ENCODE measurements around the gene CLCN2. TPM values are rescaled to one million over a fixed set of nuclear protein-coding genes. Genes with fewer than 3 reads are reported as not detected.

The CLCN2 gene
- total RNA-seq, 1 donor from 2014 or later: 1.9 TPM

DNA sequence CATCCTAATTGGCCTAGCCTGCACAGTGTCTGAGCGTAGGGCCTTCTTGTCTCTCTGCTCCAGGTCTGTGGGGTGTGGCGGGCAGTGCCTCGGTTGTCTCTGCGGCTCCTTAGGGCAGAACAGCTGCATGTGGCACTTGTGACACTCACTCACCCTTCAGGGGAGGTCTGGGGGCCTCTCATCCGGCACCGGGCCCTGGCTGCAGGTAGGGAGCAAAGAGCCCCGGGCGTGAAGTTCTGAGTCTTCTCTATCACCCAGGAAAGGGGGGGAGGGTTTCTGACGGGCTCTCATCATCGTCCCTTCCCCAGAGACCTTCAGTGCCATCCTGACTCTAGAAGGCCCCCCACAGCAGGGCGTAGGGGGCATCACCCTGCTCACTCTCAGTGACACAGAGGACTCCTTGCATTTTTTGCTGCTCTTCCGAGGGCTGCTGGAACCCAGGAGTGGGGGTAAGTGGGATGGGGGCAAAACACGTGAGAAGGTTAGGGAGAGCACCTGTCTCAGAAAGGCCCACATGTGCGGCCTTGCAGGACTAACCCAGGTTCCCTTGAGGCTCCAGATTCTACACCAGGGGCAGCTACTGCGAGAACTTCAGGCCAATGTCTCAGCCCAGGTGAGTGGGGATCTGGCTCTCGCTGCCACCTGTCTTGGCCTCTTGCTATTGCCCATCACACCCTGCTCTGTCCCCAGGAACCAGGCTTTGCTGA lies 21.1 kb upstream of the CLCN2 start:
- ATAC-seq (ENCODE audit: poor library complexity) (no peak), DNase-seq (no peak)
- intact Hi-C loops (cut with DNase I): no loop called here

DNA sequence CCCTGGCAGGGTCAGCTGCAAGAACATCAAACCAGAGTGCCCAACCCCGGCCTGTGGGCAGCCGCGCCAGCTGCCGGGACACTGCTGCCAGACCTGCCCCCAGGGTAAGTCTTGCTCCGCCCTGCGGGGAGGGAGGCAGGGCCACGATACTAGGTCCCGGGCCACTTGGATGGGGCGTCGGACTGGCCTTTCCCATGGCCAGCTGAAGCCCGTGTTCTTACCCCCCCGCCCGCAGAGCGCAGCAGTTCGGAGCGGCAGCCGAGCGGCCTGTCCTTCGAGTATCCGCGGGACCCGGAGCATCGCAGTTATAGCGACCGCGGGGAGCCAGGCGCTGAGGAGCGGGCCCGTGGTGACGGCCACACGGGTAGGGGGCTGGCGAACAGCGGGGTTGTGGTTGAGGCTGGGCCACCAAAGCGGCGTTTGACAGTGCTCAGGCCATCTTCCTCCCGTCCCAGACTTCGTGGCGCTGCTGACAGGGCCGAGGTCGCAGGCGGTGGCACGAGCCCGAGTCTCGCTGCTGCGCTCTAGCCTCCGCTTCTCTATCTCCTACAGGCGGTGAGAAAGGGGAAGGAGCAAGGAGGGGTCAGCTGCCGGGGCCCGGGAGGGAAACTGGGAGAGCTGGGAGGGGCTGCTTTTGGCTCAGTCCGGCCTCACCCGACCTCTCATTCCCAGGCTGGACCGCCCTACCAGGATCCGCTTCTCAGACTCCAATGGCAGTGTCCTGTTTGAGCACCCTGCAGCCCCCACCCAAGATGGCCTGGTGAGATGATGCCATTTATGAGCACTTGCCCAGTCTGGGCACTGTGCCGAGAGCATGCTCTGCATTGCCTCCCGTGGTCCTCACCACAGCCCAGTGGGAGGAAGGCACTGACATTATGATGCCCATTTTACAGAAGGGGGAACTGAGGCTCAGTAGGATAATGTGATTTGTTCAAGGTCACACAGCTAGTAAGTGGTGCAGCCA lies 20.1 kb upstream of the CLCN2 start:
- peak; percentile 71 for DNase-seq
- peak; percentile 58 for ATAC-seq (ENCODE audit: poor library complexity)
- intact Hi-C loops (cut with DNase I): no loop called here

DNA sequence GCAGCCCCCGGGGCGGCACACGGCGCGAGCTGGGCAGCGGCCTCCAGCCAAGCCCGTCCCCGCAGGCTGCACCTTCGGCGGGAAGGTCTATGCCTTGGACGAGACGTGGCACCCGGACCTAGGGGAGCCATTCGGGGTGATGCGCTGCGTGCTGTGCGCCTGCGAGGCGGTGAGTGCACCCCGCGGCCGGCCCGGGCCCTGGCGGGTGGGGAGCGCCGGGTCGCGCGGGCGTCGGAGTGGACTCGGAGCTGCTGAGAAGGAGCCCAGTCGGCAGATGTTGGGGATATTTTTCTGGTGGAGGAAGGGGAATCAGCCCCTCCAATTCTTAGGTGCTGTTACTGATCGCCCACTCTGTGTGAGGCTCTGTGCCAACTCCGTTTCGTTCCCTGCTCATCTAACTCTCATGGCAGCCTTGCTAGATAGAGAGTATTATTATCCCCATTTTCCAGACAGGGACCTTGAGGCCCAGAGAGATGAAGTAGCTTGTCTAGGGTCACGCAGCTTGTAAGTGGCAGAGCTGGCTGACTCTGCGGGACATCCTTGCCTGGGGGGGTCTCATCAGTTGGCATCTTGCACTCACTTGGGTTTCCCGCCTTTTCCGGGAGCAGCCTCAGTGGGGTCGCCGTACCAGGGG lies 19.3 kb upstream of the CLCN2 start:
- ATAC-seq (ENCODE audit: poor library complexity) (no peak), DNase-seq (no peak)
- intact Hi-C loops (cut with DNase I): no loop called here

DNA sequence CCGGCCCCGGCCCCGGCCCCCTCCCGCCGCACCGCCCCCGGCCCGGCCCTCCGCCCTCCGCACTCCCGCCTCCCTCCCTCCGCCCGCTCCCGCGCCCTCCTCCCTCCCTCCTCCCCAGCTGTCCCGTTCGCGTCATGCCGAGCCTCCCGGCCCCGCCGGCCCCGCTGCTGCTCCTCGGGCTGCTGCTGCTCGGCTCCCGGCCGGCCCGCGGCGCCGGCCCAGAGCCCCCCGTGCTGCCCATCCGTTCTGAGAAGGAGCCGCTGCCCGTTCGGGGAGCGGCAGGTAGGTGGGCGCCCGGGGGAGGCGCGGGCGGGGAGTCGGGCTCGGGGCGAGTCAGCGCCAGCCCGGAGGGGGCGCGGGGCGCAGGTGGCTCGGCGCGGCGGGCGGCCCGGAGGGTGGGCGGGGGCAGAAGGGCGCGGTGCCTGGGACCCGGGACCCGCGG lies 18.8 kb upstream of the CLCN2 start:
- ATAC-seq (ENCODE audit: poor library complexity) (peak; percentile 39), DNase-seq (peak; percentile 78)
- intact Hi-C loops (cut with DNase I): no loop called here

DNA sequence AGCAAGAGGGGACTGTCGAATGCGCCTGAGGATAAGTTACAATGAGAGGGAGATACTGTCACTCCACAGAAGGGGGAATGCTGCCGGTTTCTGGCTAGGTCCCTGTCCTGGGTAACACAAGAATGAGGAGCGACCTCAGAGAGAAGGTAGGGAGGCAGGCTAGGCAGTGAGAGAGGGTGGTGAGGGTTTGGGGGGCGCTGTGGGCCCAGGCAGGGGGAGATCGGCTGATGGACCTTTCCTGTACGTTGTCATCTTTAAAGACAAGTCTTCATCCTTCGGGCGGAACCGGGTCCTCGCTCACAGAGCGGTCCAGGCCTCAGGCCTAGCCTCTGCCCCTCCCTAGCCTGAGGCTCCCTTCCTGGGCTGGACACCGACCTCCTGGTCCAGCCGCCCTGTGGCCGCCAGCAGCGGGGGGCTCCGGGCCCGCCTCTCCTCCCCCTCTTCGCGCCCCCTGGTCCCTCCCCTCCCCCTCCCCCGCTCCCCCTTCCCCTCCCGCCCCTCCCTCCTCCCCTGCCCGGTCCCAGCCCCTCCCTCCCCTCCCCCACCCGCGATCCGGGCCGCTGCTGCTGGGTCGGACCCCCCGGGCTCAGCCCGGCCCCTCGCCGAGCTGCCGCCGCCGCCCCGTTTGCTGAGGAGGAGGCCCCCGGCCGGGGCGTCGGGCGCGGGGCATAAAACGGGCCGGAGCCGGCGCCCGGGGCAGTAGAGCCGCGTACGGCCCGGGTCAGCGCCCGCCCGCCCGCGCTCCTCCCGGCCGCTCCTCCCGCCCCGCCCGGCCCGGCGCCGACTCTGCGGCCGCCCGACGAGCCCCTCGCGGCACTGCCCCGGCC lies 18.2 kb upstream of the CLCN2 start, which contains the start of gene CHRD:
Gene CHRD, plus strand, starts transcription at position 697 of the 827 bp plus-strand sequence. CDS start 265 bp downstream, outside the sequence.
- DNase-seq (peak; percentile 66), ATAC-seq (ENCODE audit: poor library complexity) (peak; percentile 62)
- intact Hi-C loops (cut with DNase I): no loop called here

DNA sequence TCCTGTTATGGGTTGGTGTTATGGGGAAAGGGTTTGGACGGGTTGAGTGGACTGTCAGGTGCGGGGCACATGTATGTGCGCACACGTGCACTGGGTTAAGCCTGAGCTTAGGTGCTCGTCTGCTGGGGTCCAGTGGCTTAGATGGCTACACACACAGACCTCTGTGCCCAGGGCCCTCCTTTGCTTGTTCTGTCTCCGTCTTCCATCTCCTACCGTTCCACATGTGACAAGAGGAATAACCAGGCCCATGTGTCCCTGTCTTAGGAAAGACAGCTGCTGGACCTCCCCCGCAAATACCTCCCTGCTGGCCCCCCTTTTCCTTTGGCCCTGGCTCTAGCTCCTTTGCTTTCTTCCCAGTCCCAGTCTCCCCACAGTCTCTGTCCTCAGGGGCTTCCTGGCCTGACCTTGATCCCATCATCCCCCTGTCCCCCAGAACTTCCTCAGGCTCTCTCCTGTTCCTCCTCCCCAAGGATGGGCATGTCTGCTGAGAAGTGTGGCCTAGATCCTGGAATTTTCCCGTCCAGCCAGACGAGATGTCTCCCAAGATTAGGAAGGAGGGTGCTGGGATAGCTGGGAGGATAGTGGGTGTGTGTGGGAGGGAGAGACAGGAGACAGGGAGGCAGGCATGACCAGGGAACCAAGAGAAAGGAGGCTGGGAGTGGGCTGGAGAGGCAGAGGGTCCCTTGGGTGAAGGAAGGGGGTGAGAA lies 17.4 kb upstream of the CLCN2 start:
- ATAC-seq (ENCODE audit: poor library complexity): no peak
- no peak for DNase-seq
- intact Hi-C loops (cut with DNase I): no loop called here

DNA sequence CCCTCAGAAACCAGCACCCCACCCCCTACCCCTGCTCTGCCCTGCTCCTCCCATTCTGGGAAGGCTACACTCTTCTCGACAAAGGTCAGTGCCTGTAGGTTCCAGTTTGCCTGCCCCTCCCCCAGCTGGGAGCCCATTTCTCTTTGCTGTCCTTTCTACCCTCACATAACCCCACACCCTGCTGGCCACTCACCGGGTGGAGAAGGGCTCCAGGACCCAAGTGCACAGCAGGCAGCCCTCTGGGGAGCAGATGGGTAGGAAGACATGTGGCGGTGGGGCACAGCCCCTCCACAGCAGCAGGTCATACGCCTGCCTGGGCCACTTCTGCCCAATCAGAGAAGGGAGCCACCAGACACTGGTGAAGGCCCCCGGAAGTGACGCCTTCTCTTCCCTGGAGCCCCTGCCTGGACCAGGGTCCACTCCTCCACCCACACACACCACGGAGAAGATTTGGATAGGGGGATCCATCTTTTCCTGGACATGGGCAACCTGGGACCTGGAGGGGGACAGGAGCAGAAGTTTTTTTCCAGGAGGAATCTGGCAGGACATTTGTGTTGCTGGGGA lies 16.6 kb upstream of the CLCN2 start, which contains the start of gene THPO:
Gene THPO, minus strand, starts transcription at position 326 of the 564 bp plus-strand sequence. CDS start 1,948 bp downstream, outside the sequence.
- intact Hi-C loops (cut with DNase I): no loop called here
- DNase-seq (no peak), ATAC-seq (ENCODE audit: poor library complexity) (peak; percentile 22)

DNA sequence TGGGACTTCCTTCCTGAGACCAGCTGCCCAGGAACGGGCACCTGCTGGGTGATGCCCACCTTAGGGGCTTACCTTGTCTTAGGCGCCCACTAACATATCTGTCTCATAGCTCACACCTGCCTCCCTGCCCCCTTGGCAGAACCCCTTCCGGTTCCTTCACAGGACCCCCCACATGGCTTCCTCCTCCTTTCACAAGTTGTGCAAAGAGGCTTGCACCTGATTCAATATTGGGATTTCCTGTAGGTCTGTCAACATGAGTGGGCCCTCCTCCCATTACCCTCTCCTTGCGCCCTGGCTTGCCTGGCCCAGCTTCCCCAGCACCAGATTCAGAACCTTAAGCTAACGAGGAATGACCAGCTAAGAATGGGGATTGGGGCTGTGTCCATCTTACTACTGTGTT lies 16.0 kb upstream of the CLCN2 start:
- DNase-seq: no peak
- intact Hi-C loops (cut with DNase I): no loop called here
- no peak for ATAC-seq (ENCODE audit: poor library complexity)

DNA sequence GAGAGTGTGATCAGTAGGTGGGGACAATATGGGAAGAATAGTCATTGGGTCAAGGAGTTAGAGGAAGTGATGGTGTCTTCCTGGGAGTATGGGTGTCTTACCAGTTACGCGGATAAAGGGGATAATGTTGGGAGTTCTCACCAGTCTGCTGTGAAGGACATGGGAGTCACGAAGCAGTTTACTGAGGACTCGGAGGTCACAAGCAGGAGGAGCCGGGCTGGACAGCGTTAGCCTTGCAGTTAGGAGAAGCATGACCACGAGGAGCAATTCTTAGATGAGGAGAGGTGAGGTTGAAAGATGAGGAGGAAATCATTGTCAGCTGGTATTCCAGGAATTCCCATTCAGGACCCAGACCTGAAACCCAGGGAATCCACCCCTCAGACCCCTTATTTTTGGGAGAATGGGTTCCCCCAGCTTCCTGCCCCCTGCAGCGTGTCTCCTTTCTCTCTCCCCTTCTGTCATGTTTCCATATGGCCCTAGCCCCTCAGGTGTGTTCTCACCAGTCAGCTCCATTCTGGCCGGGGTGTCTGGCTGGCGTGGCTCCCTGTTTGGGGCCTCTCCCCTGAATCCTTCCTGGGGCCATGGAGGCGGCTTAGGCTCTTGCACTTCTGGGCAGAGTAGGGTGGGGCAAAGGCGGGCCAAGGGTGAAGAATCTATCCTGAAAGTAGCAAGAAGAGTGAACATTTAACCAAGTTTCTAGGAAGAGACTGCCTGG lies 14.5 kb upstream of the CLCN2 start:
- ATAC-seq (ENCODE audit: poor library complexity) (no peak), DNase-seq (no peak)
- intact Hi-C loops (cut with DNase I): no loop called here

DNA sequence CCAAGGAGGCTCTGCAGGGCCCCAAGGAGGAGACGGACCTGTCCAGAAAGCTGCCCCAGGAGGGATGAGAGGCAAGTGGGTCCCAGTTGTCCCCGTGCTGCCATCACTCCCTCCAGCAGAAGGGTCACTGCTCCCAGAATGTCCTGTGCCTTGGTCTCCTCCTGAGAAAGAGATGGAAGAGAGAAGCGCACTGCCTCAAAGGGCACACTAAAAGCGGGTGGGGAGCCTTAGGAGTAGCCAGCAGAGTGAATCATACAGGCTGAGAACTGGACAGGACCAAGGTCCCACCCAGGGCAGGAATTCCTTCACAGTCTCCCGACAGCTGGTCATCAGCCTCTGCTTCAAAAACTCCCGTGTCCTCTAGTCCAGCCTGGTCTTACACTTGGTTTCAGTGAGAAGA lies 12.0 kb upstream of the CLCN2 start:
- peak; percentile 28 for ATAC-seq (ENCODE audit: poor library complexity)
- DNase-seq: no peak
- intact Hi-C loops (cut with DNase I): loop anchor here (5.0 kb wide), 1 partner anchor 139 kb away; no protein-coding TSS in a partner anchor

DNA sequence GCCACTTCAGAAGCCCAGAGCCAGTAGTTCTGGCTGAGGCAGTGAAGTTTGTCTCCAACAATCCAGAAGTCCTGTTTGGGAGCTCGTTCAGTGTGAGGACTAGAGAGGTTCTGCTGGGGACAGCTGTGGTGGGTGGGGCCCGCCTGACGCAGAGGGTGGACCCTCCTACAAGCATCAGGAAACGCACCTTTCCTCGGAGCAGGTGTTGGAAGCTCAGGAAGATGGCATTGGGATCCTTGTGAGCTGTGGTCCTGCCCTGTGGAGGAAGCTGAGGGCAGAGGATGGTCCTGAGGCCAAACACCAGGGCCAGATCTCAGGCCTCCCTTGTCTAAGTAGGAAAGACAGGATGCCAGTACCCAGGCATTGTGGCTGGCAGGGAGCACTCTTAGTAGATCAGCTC lies 11.5 kb upstream of the CLCN2 start:
- intact Hi-C loops (cut with DNase I): loop anchor here (5.0 kb wide), 1 partner anchor 139 kb away; no protein-coding TSS in a partner anchor

DNA sequence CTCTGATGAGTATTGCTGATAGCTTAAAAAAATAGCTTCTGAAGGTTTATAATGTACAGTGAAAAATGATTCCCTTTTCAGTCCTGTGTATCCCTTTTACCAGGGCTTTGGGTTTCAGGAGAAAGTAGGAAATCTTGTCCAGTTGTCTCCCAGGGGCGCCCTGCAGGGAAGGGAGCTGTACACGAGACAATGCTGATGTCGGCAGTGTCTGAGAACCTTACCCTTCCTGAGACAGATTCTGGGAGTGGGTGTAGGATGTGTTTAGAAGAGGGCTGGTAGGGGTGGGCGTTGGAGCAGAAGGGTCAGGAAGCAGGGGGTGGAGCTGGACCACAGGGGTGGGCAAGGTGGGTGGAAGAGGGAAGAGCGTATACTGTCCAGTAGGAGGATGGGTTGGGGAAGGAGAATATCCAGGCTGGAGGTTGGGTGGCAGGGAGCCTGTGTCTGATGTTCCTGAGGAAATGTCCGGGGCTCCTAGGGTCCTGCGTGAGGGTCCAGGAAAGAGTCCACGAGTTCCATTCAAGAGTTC lies 11.0 kb upstream of the CLCN2 start:
- ATAC-seq (ENCODE audit: poor library complexity) (no peak), DNase-seq (no peak)
- intact Hi-C loops (cut with DNase I): loop anchor here (5.0 kb wide), 1 partner anchor 140 kb away; no protein-coding TSS in a partner anchor

More for the DNA sequence above, 11.5 kb upstream of the CLCN2 start:
- ATAC-seq (ENCODE audit: poor library complexity) (no peak), DNase-seq (no peak)

DNA sequence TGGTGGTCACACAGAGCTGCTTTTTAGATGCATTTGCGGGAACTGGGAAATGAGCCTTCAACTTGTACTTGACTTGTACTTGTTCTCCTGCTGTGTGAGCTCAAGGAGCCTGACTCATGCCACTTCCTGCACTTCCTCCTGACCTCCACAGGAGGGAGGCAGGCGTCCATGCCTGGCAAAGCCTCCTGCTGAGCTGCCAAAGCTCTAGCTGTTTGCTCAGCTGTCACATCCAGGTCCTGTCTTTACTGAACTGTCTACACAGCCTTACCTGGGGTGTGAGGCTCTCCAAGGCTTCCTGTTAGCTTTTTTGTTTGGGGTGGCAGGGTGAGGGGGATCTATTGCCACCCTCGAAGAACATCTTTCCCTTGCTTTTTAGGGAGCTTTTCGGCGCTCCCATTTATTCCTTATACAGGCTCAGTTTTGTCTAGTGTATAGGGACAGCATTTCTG lies 10.2 kb upstream of the CLCN2 start:
- intact Hi-C loops (cut with DNase I): loop anchor here (2.0 to 5.0 kb wide), 2 partner anchors 141 to 171 kb away; no protein-coding TSS in a partner anchor
- DNase-seq (peak; percentile 80), ATAC-seq (ENCODE audit: poor library complexity) (peak; percentile 92)

DNA sequence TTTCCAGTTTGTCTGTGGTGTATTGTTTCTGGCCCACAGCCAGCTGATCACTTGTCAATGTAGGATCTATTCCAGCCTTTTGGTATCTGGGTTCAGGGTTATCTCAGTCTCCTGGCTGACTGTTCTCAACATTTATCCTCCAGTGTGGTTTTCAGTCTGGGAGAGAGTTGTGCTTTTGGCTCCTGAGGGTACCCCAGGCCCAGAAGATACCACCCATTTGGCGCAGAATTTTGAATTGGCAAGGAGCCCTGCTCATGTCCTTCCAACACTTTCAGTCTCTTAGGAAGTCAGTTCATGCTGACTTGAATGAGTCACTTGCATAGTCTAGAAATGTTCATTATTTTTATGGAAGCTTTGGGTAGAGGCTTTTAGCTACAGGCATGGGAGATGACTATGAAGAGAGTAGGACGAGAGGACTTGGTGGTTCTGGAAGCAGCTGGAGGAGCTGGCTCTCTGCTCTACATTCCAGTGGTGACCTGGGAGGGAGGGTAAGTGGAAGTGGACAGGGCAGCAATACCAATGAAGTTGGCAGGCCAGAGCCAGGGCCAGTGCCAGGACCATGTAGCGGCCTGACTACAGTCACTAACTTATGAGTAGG lies 7.3 kb upstream of the CLCN2 start:
- ATAC-seq (ENCODE audit: poor library complexity) (peak; percentile 46), DNase-seq (peak; percentile 67)
- intact Hi-C loops (cut with DNase I): no loop called here

DNA sequence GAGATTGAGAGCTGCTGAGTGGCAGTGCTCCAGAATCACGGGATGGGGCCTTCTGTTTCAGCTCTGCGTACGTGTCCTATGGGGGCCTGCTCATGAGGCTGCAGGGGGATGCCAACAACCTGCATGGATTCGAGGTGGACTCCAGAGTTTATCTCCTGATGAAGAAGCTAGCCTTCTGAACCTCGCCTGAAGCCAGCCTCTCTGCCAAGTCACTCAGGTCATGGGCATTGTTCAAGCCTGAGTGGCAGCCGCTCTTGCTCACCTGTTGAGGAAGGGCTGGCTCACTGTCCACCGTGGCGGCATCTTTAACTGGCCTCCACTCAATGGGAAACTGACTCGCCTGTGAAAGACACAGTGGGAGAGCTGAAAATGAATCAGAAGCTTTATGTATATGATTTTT lies 6.7 kb upstream of the CLCN2 start:
- intact Hi-C loops (cut with DNase I): no loop called here
- no peak for DNase-seq
- no peak for ATAC-seq (ENCODE audit: poor library complexity)
